Panc1 (cell line): Measurements from ENCODE around the gene NFYC.

Experiments
- CTCF ChIP-seq: fragments of 450-650 bp; IDR thresholded peaks from 2 replicates; pipeline ENCODE4 v1.5.1; 2017; ENCODE audit warnings: mild to moderate bottlenecking
- REST ChIP-seq, 2 experiments: IDR thresholded peaks; 2 replicates each; pipeline ENCODE4 v1.6.1; 2011 to 2012; ENCODE audit warnings: low read depth in 2 of 2, control low read depth in 1 of 2, low read length in 1 of 2, mild to moderate bottlenecking in 1 of 2, moderate library complexity in 1 of 2; ENCODE audit not compliant: insufficient read depth in 1 of 2
- SIN3A ChIP-seq: IDR thresholded peaks from 2 replicates; pipeline ENCODE4 v1.6.1; 2012; ENCODE audit warnings: low read depth, mild to moderate bottlenecking, low read length, moderate library complexity, borderline replicate concordance; ENCODE audit not compliant: insufficient read depth

- no peak for TF ChIP-seq CTCF
- TF ChIP-seq SIN3A = no peak
- no peak for TF ChIP-seq REST (IDR thresholded peaks at IDR 0.05; ENCODE audit: insufficient read depth in 1 of 2, low read depth in 2 of 2, low read length in 1 of 2)
Observed at GRCh38 chr1:40652468-40652867, 39.0 kb upstream of the NFYC start.
